Stimulated activated CD4-positive, alpha-beta T cell treated with anti-CD3 and anti-CD28 coated beads, Interleukin-15, amount 100 ng/mL, for 24 hours (primary cell): ENCODE results near the gene ZNF594.
"Not testable (repeated sequence)": the region's sequence is repeated elsewhere in the genome, so short reads cannot be mapped to it uniquely, and the experiment has no call there.

ENCODE experiments used
- DNase-seq: peaks from one replicate; pipeline ENCODE4 v3.0.0-alpha.2; 2020

ZNF594 gene

GRCh38 chr17:5191541-5192417, at the start of gene ZNF594:
Gene ZNF594 (minus strand): TSS chr17:5191868. CDS start chr17:5184256, 7,612 bp downstream.
- peak; percentile 99 for DNase-seq

- DNase-seq: not testable (repeated sequence)
Measured at GRCh38 chr17:5239769-5240168, 48.1 kb upstream of the ZNF594 start.

- DNase-seq: no peak
Measured at GRCh38 chr17:5238333-5238732, 46.7 kb upstream of the ZNF594 start.

GRCh38 chr17:5237541-5238016, 45.9 kb upstream of the ZNF594 start:
- DNase-seq: peak; percentile 59

GRCh38 chr17:5236938-5237540, 45.4 kb upstream of the ZNF594 start:
- no peak for DNase-seq

GRCh38 chr17:5234645-5235576, 43.2 kb upstream of the ZNF594 start, which contains the start of gene SCIMP:
Gene SCIMP (minus strand): TSS chr17:5234860. CDS start chr17:5234755, 105 bp downstream.
- no peak for DNase-seq

- not testable (repeated sequence) for DNase-seq
Measured at GRCh38 chr17:5233492-5233891, 41.8 kb upstream of the ZNF594 start.

- no peak for DNase-seq
Measured at GRCh38 chr17:5226940-5227878, 35.5 kb upstream of the ZNF594 start.

GRCh38 chr17:5225668-5226457, 34.2 kb upstream of the ZNF594 start:
- DNase-seq: no peak

GRCh38 chr17:5221912-5222311, 30.2 kb upstream of the ZNF594 start:
- not testable (repeated sequence) for DNase-seq

- DNase-seq: no peak
Measured at GRCh38 chr17:5220074-5220473, 28.4 kb upstream of the ZNF594 start.

GRCh38 chr17:5219536-5219935, 27.9 kb upstream of the ZNF594 start:
- DNase-seq: no peak

- DNase-seq: not testable (repeated sequence)
Measured at GRCh38 chr17:5217562-5217961, 25.9 kb upstream of the ZNF594 start.

- no peak for DNase-seq
Measured at GRCh38 chr17:5211458-5211857, 19.8 kb upstream of the ZNF594 start.

GRCh38 chr17:5210614-5211252, 19.1 kb upstream of the ZNF594 start:
- DNase-seq: no peak

- DNase-seq: no peak
Measured at GRCh38 chr17:5210091-5210490, 18.4 kb upstream of the ZNF594 start.

GRCh38 chr17:5209396-5209795, 17.7 kb upstream of the ZNF594 start:
- DNase-seq: no peak

GRCh38 chr17:5203908-5204294, 12.2 kb upstream of the ZNF594 start:
- no peak for DNase-seq

GRCh38 chr17:5203178-5203907, 11.7 kb upstream of the ZNF594 start:
- no peak for DNase-seq

GRCh38 chr17:5201011-5201410, 9.3 kb upstream of the ZNF594 start:
- DNase-seq: no peak
